HAP-1 (cell line): ENCODE results near the gene LRRC8D.
A peak's percentile ranks its signal among the peaks of the same experiment; 100 is the strongest.
"Not testable (repeated sequence)": the region's sequence is repeated elsewhere in the genome, so short reads cannot be mapped to it uniquely, and the experiment has no call there.

Source experiments
- DNase-seq, 2 experiments: peaks; one replicate each; pipeline ENCODE4 v3.0.0-alpha.2; 2016 to 2020; ENCODE audit warnings: low spot score in 2 of 2
- H3K27me3 ChIP-seq: fragments of 250-450 bp; sonication (Bioruptor Pico); 2 replicates; pipeline ENCODE4 v1.5.1; 2020; ENCODE audit warnings: low read depth, mild to moderate bottlenecking, moderate library complexity
- H3K36me3 ChIP-seq: fragments of 250-450 bp; sonication (Bioruptor Pico); replicated peaks from 2 replicates; pipeline ENCODE4 v1.5.1; 2020; ENCODE audit warnings: mild to moderate bottlenecking
- H3K4me1 ChIP-seq: fragments of 250-450 bp; sonication (Bioruptor Pico); 2 replicates; pipeline ENCODE4 v1.5.1; 2020; ENCODE audit warnings: mild to moderate bottlenecking
- H3K4me3 ChIP-seq: fragments of 250-450 bp; sonication (Bioruptor Pico); 2 replicates; pipeline ENCODE4 v1.5.1; 2020; ENCODE audit warnings: mild to moderate bottlenecking, moderate library complexity
- H3K9me3 ChIP-seq: fragments of 250-450 bp; sonication (Bioruptor Pico); 2 replicates; pipeline ENCODE4 v1.5.1; 2020; ENCODE audit warnings: mild to moderate bottlenecking, moderate library complexity
- in situ Hi-C: fragments of 300-500 bp; cut with MboI; formaldehyde crosslinking; loops from 3 replicates; pipeline ENCODE4 v1.14.3; 2020; ENCODE audit warnings: low sequenced_read_pairs, inconsistent platforms, mixed read lengths

Gene LRRC8D

GRCh38 chr1:89962742-89963075 lies 141.9 kb downstream of the LRRC8D start:
- Histone ChIP-seq H3K4me1 (no peaks in the 10 kb centered on the region; the same call in 1 of the 2 replicates), H3K27me3 (no peaks in the 10 kb centered on the region), H3K4me3 (no peak overlapping the region), H3K9me3 (no peaks in the 10 kb centered on the region; the same call in 1 of the 2 replicates), H3K36me3 (no peaks in the 10 kb centered on the region)
- in situ Hi-C loops = no loop called here
- no peak for DNase-seq

DNA sequence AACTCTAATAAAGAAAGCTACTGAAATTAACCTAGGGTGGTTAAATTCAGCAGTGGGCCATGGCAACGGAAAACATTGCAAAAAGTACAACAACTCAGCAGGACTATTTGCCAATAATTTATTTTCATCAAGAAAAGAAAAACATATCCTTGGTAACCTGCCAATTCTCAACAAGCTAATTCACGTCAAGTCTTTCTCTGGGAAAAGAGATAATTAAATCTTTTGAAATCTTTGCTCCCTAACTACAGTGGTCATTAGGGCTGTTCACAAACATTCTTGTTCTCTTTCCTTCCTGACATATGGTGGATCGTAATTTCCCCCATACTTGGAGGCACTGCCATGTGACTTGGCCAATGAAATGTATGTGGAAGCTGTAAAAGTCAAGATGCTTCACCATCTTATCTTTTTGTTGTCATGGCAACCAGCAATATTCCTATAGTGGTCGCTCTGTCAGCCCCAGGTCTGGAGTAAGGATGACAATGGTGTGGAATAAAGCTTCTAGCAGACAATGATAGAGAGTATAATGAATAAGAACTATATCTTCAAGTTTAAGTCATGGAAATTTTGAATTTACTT lies 144.4 kb downstream of the LRRC8D start:
- H3K4me3 ChIP-seq = no peak overlapping the region
- no peaks in the 10 kb centered on the region for H3K27me3 ChIP-seq
- no peak for DNase-seq
- H3K4me1 ChIP-seq = no peaks in the 10 kb centered on the region; the same call in 1 of the 2 replicates
- no peaks in the 10 kb centered on the region for H3K36me3 ChIP-seq
- in situ Hi-C loops = no loop called here
- no peaks in the 10 kb centered on the region; the same call in 1 of the 2 replicates for H3K9me3 ChIP-seq

DNA sequence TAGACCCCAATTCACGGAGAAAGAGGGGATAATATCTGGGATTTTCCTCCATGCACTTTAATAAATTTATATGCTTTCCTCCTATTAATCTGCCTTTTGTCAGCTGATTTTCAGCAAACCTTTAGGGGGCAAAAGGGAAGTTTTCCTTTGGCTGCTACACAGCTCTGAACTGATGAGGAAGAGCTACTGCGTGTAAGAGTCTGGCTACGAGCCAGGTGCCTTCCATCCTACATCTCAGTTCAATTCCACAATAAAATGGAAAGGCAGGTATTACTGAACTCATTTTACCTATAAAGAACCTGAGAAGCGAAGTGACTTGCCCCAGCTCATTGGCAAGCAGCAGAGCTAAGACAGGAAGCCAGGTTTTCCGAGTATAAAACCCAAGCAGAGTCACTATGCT lies 145.8 kb downstream of the LRRC8D start:
- no peaks in the 10 kb centered on the region; the same call in 1 of the 2 replicates for H3K9me3 ChIP-seq
- H3K27me3 ChIP-seq = no peaks in the 10 kb centered on the region
- H3K36me3 ChIP-seq = no peaks in the 10 kb centered on the region
- H3K4me3 ChIP-seq = no peak overlapping the region
- H3K4me1 ChIP-seq = no peaks in the 10 kb centered on the region; the same call in 1 of the 2 replicates
- DNase-seq = no peak
- in situ Hi-C loops = no loop called here

DNA sequence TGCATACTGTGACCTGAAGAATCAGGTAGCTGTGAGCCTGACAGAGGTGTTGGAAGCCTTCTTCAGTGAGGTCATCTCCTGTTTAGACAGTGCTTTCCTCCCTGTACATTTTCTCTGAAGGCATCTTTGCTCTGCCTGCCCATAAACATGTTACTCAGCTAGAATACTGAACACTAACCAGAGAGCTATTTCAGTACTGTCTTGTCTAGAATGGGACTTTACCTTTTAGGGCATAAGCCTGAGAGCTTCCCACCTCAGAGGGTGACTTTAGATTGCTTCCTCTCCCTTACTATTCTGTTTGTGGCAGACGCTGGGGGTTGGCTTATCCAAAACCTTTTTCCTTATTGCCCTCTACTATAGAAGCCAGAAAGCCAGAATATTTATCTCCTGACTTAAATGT lies 150.8 kb downstream of the LRRC8D start:
- Histone ChIP-seq H3K4me1 (no peaks in the 10 kb centered on the region), H3K36me3 (no peaks in the 10 kb centered on the region), H3K9me3 (no peaks in the 10 kb centered on the region; the same call in 1 of the 2 replicates), H3K27me3 (no peaks in the 10 kb centered on the region), H3K4me3 (no peak overlapping the region)
- in situ Hi-C loops = no loop called here
- no peak for DNase-seq

GRCh38 chr1:89972024-89972423 lies 151.2 kb downstream of the LRRC8D start:
- DNase-seq = no peak
- Histone ChIP-seq H3K9me3 (no peaks in the 10 kb centered on the region; the same call in 1 of the 2 replicates), H3K27me3 (no peaks in the 10 kb centered on the region), H3K36me3 (no peaks in the 10 kb centered on the region), H3K4me1 (no peaks in the 10 kb centered on the region), H3K4me3 (no peak overlapping the region)
- in situ Hi-C loops = no loop called here

DNA sequence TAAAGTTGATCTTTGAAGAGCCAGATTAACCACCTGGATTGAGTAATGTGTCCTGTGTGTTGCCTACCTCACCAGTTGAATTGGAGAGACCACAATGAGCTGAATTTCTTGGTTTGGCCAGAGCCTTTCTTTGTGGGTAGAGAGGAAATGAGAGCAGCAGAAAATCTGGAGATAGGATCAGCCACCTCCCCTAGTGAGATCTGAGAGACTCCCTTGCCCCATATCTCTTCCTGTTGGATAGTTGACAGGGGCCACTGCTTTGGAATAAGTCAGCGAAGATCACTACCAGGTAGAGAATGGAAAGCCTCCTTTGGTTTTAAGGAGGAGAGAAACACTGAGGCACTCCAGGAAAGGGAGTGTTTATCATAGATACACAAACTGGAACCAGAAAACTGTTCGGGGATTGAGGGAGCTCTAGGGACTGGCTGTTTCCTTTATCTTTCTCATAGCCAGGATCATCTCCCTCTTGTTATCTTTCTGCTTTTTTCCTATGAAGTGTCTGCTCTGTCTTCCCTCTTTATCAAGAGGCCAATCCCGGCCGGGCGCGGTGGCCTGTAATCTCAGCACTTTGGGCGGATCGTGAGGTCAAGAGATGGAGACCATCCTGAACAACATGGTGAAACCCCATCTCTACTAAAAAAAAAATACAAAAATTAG lies 152.8 kb downstream of the LRRC8D start:
- in situ Hi-C loops = no loop called here
- no peak for DNase-seq
- no peaks in the 10 kb centered on the region for H3K36me3 ChIP-seq
- H3K4me3 ChIP-seq = no peak overlapping the region
- H3K27me3 ChIP-seq = no peaks in the 10 kb centered on the region
- no peaks in the 10 kb centered on the region for H3K4me1 ChIP-seq
- H3K9me3 ChIP-seq = no peaks in the 10 kb centered on the region

DNA sequence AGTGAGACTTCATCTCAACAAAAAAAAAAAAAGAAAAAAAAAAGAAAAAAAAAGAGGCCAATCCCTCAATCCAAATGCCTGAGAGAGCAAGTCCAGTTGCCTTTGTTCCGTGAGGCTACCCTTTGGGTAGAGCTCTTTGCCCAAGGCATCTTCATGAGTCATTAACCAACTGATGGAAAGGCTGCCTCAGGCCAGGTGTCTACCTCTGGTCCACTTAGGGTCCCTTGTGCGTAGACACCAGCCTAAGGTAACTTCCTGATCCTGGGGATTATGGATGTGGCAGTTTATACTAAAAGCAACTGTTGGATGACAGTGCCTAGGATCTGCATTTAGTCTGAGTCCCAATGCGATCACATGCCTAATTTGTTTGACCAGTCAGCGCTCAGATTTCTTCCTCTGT lies 153.4 kb downstream of the LRRC8D start:
- H3K4me1 ChIP-seq = no peaks in the 10 kb centered on the region
- in situ Hi-C loops = no loop called here
- no peak for DNase-seq

GRCh38 chr1:89974696-89975470 lies 154.1 kb downstream of the LRRC8D start:
- H3K4me3 ChIP-seq = no peak overlapping the region
- in situ Hi-C loops = loop anchor here (25.0 kb wide), 1 partner anchor 338 kb away; the partner anchor contains the start of gene LRRC8C
- H3K36me3 ChIP-seq = no peaks in the 10 kb centered on the region
- H3K4me1 ChIP-seq = no peaks in the 10 kb centered on the region
- DNase-seq = no peak
- H3K9me3 ChIP-seq = no peaks in the 10 kb centered on the region
- H3K27me3 ChIP-seq = no peaks in the 10 kb centered on the region

More for the DNA sequence above, 153.4 kb downstream of the LRRC8D start:
- no peaks in the 10 kb centered on the region for H3K36me3 ChIP-seq
- H3K27me3 ChIP-seq = no peaks in the 10 kb centered on the region
- H3K4me3 ChIP-seq = no peak overlapping the region
- no peaks in the 10 kb centered on the region for H3K9me3 ChIP-seq

- peaks cover 6% of the 10 kb centered on the region for H3K4me1 ChIP-seq
- DNase-seq = no peak
- H3K36me3 ChIP-seq = no peaks in the 10 kb centered on the region
- H3K4me3 ChIP-seq = no peak overlapping the region
- no peaks in the 10 kb centered on the region for H3K9me3 ChIP-seq
- in situ Hi-C loops = loop anchor here (25.0 kb wide), 1 partner anchor 338 kb away; the partner anchor contains the start of gene LRRC8C
- H3K27me3 ChIP-seq = no peaks in the 10 kb centered on the region
Measured at GRCh38 chr1:89975540-89976125, 154.8 kb downstream of the LRRC8D start.

GRCh38 chr1:89978755-89979154 lies 157.9 kb downstream of the LRRC8D start:
- no peak overlapping the region for H3K4me3 ChIP-seq
- no peaks in the 10 kb centered on the region for H3K36me3 ChIP-seq
- peaks cover 12% of the 10 kb centered on the region for H3K4me1 ChIP-seq
- H3K27me3 ChIP-seq = no peaks in the 10 kb centered on the region
- in situ Hi-C loops = loop anchor here (25.0 kb wide), 1 partner anchor 341 kb away; the partner anchor contains the start of gene LRRC8C
- DNase-seq = no peak
- H3K9me3 ChIP-seq = no peaks in the 10 kb centered on the region

DNA sequence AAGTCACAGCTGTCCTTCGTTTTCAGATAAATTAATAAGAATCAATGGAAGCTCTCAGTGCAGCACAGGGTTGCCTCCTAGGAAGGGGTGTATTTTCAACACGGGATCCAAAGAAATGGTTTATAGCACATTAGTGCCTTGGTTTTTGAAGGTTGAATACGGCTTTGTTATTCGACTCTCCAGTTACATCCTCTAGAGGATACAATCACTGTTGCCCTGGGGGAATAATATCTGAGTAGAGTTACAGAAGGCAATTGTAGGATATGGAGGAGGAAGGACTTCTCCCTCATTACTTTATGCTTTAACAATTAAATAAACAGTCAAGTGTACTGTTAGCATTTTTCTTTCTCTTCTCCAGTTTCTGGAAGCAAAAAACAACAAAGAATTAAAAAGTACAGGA lies 159.8 kb downstream of the LRRC8D start:
- in situ Hi-C loops = loop anchor here (10.0 to 25.0 kb wide), 2 partner anchors 136 to 343 kb away; partner anchors contain the start of gene LRRC8C
- H3K4me1 ChIP-seq = peaks cover 16% of the 10 kb centered on the region
- no peaks in the 10 kb centered on the region for H3K36me3 ChIP-seq
- DNase-seq = peak; percentile 48 to 98
- no peak overlapping the region for H3K4me3 ChIP-seq
- no peaks in the 10 kb centered on the region for H3K9me3 ChIP-seq
- no peaks in the 10 kb centered on the region for H3K27me3 ChIP-seq

GRCh38 chr1:89982846-89983245 lies 162.0 kb downstream of the LRRC8D start:
- H3K36me3 ChIP-seq, H3K27me3 ChIP-seq, DNase-seq, H3K4me3 ChIP-seq, H3K9me3 ChIP-seq: not testable (repeated sequence)
- peaks cover 19% of the 10 kb centered on the region for H3K4me1 ChIP-seq
- in situ Hi-C loops = loop anchor here (10.0 to 25.0 kb wide), 2 partner anchors 138 to 346 kb away; partner anchors contain the start of gene LRRC8C

GRCh38 chr1:89984564-89985116 lies 163.8 kb downstream of the LRRC8D start:
- in situ Hi-C loops = loop anchor here (5.0 to 25.0 kb wide), 3 partner anchors 140 to 347 kb away; partner anchors contain the start of gene LRRC8C
- not testable (repeated sequence) for H3K4me3 ChIP-seq, H3K9me3 ChIP-seq, H3K36me3 ChIP-seq, H3K27me3 ChIP-seq, DNase-seq
- peaks cover 19% of the 10 kb centered on the region for H3K4me1 ChIP-seq
